K562 (cell line): Measurements from ENCODE around the gene WASF2. TPM values are rescaled to one million over a fixed set of nuclear protein-coding genes. Genes with fewer than 3 reads are reported as not detected.
A peak's percentile ranks its signal among the peaks of the same experiment; 100 is the strongest.

Experiments used
- BHLHE40 ChIP-seq: IDR thresholded peaks from 2 replicates; pipeline ENCODE4 v1.6.1; 2011; ENCODE audit warnings: low read length, improper control_type of control experiment
- DNMT1 ChIP-seq: fragments of 450-650 bp; IDR thresholded peaks from 2 replicates; pipeline ENCODE4 v1.6.1; 2016; ENCODE audit warnings: antibody characterized with exemption, mild to moderate bottlenecking
- FOSL1 ChIP-seq: fragments of 200-800 bp; sonication (Bioruptor generic); conservative IDR thresholded peaks from 2 replicates; pipeline ENCODE4 v1.6.1; 2016; ENCODE audit warnings: missing genetic modification characterization, missing compliant biosample characterization
- FUS ChIP-seq: fragments of 200-400 bp; formaldehyde crosslinking; optimal IDR thresholded peaks from 2 replicates; pipeline ENCODE3; 2017; ENCODE audit warnings: low read depth, low read length
- HDAC6 ChIP-seq: IDR thresholded peaks from 2 replicates; pipeline ENCODE4 v1.6.1; 2012; ENCODE audit warnings: low read depth, mild to moderate bottlenecking, control low read depth, inconsistent platforms, low read length, moderate library complexity
- NR3C1 ChIP-seq: sonication (generic); formaldehyde crosslinking; IDR thresholded peaks from 2 replicates; pipeline ENCODE4 v1.8.1; 2022; ENCODE audit warnings: missing genetic modification reagents
- NRF1 ChIP-seq, 2 experiments: fragments of 450-650 bp; IDR thresholded peaks in 1 of 2; conservative IDR thresholded peaks in 1 of 2; 2 replicates each; pipeline ENCODE4 v1.6.1; 2014; ENCODE audit warnings: mild to moderate bottlenecking in 2 of 2
- POLR3G ChIP-seq: IDR thresholded peaks from 2 replicates; pipeline ENCODE4 v1.6.1; 2011; ENCODE audit not compliant: insufficient read length, insufficient replicate concordance; ENCODE audit errors: extremely low read depth
- PREB ChIP-seq: sonication (generic); formaldehyde crosslinking; IDR thresholded peaks from 2 replicates; pipeline ENCODE4 v1.8.1; 2023; ENCODE audit warnings: mild to moderate bottlenecking, missing genetic modification reagents
- PURB ChIP-seq: sonication (generic); formaldehyde crosslinking; IDR thresholded peaks from 2 replicates; pipeline ENCODE4 v1.9.0; 2021; ENCODE audit warnings: low read depth, mild to moderate bottlenecking, missing genetic modification reagents
- RNF2 ChIP-seq: sonication (generic); IDR thresholded peaks from 2 replicates; pipeline ENCODE4 v1.6.1; 2016
- SNIP1 ChIP-seq: fragments of 450-650 bp; IDR thresholded peaks from 2 replicates; pipeline ENCODE4 v1.7.1; 2017; ENCODE audit warnings: low read depth, mild to moderate bottlenecking
- TAL1 ChIP-seq: fragments of 450-650 bp; IDR thresholded peaks from 2 replicates; pipeline ENCODE4 v1.6.1; 2016; ENCODE audit warnings: mild to moderate bottlenecking
- TCF7L2 ChIP-seq: fragments of 150-350 bp; IDR thresholded peaks from 2 replicates; pipeline ENCODE4 v1.6.1; 2016; ENCODE audit warnings: low read depth, mild to moderate bottlenecking, low read length, moderate library complexity
- ZKSCAN3 ChIP-seq: fragments of 250-450 bp; sonication (Bioruptor Pico); IDR thresholded peaks from 2 replicates; pipeline ENCODE4 v1.4.0; 2020
- ZNF24 ChIP-seq: fragments of 450-650 bp; IDR thresholded peaks from 2 replicates; pipeline ENCODE4 v1.6.1; 2016
- ZNF274 ChIP-seq: IDR thresholded peaks from 2 replicates; pipeline ENCODE4 v1.6.1; 2011; ENCODE audit warnings: low read depth, mild to moderate bottlenecking, low read length, moderate library complexity, borderline replicate concordance
- ZNF316 ChIP-seq: fragments of 450-650 bp; IDR thresholded peaks from 2 replicates; pipeline ENCODE4 v1.6.1; 2016
- ZNF592 ChIP-seq: fragments of 450-650 bp; IDR thresholded peaks from 2 replicates; pipeline ENCODE4 v1.6.1; 2017; ENCODE audit warnings: antibody characterized with exemption, mild to moderate bottlenecking
- polyA plus RNA-seq, 8 experiments: library from polyadenylated mRNA; depleted of rRNA in 4 of 8; stranded (reverse) in 5 of 8; unstranded in 3 of 8; fragments of >200 nt; fragmentation: Nextera tagmentation in 2 of 8; fragmentation: Illumina TruSeq in 1 of 8; extraction: Ambion mirVana in 2 of 8; extraction: Trizol in 1 of 8; gene quantifications; 2 replicates each; pipeline versions ENCODE4 v1.2.1 to v1.2.3, GENCODE V29; 2011 to 2014; ENCODE audit warnings: inconsistent platforms in 1 of 8, missing spikeins in 1 of 8
- total RNA-seq, 7 experiments: library from RNA; depleted of rRNA in 6 of 7; stranded (reverse); fragments of >200 nt in 6 of 7; fragmentation: Illumina TruSeq in 2 of 7; extraction: Trizol in 2 of 7; gene quantifications; 2 replicates each; pipeline versions ENCODE4 v1.2.1 to v1.2.3, GENCODE V29; 2011 to 2021; ENCODE audit warnings: low replicate concordance in 1 of 7
- TF ChIP-seq, protein P1 (sequence below): fragments of 250-450 bp; sonication (Bioruptor Pico); IDR thresholded peaks from 2 replicates; pipeline ENCODE4 v1.5.0; 2021; ENCODE audit warnings: mild to moderate bottlenecking, borderline replicate concordance
- TF ChIP-seq, protein P2 (sequence below): IDR thresholded peaks from 2 replicates; pipeline ENCODE4 v1.6.1; 2016; ENCODE audit warnings: missing genetic modification characterization, missing compliant biosample characterization

The WASF2 gene
- total and polyA plus RNA-seq, 9 of the 15 experiments (the other 6 are each of a cell fraction or from before 2014, with no cell fraction given) = 8.2 to 163 (median 31.2) TPM

DNA sequence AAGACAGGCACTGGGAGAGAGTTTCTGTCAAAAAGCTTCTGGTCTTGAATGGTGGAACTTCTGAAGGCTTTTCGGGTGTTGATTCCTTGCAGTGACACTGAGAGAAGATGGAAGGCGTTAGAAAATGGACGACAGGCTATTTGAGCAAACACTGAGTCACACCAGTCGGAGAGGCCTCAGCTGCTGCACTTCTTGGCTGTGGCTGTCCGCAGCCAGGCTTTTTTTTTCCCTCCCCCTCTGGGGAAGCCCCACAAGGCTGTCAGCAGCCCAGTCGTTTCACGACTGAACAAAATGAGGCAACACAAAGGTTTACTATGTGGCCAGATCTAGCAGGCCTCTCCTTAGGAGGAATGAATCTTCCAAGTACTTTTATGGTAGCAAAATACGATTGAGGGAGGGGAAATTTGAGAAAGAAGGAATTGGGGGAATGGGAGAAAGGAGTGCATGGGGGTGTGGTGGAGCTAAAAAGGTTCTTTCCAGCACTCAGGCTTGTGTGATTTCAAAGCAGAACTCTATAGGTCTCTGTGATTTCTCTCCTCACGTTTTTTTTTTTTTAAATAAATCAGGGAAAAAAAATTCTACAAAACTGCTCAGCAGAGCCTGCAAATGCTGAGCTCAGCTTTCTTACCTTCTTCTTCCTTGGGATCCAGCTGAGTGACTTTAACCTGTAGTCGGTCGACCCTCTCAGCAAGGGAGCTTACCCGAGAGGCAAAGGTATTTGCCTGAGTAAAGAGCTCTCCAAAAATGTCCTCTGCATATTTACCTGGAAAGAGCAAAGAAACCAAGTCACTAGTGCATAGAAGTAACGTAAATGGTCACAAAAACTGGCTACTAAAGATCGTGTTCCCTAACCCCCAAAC is 71.4 kb downstream of the WASF2 start (continued):
- TF ChIP-seq ZNF592 (0 out of 2 replicates have a peak, but pooled peaks have one; percentile 31), RNF2 (no peak), ZNF316 (peak; percentile 60; the same call in 1 of the 2 replicates), FOSL1 (tag) (peak; percentile 65), BHLHE40 (no peak), NR3C1 (no peak), NRF1 (conservative IDR thresholded peaks at IDR 0.05 in 1 of 2, IDR thresholded peaks at IDR 0.05 in 1 of 2) (no peak), PURB (CRISPR knock-in tag) (no peak), POLR3G (no peak), HDAC6 (no peak), FUS (no peak), ZNF274 (no peak), TCF7L2 (no peak), DNMT1 (no peak), ZKSCAN3 (CRISPR knock-in tag) (no peak), PREB (CRISPR knock-in tag) (no peak), ZNF24 (no peak), TAL1 (no peak), SNIP1 (no peak)
- TF ChIP-seq, protein P1, sequence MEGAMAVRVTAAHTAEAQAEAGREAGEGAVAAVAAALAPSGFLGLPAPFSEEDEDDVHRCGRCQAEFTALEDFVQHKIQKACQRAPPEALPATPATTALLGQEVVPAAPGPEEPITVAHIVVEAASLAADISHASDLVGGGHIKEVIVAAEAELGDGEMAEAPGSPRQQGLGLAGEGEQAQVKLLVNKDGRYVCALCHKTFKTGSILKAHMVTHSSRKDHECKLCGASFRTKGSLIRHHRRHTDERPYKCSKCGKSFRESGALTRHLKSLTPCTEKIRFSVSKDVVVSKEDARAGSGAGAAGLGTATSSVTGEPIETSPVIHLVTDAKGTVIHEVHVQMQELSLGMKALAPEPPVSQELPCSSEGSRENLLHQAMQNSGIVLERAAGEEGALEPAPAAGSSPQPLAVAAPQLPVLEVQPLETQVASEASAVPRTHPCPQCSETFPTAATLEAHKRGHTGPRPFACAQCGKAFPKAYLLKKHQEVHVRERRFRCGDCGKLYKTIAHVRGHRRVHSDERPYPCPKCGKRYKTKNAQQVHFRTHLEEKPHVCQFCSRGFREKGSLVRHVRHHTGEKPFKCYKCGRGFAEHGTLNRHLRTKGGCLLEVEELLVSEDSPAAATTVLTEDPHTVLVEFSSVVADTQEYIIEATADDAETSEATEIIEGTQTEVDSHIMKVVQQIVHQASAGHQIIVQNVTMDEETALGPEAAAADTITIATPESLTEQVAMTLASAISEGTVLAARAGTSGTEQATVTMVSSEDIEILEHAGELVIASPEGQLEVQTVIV (CRISPR knock-in tag) = no peak
- TF ChIP-seq, protein P2, sequence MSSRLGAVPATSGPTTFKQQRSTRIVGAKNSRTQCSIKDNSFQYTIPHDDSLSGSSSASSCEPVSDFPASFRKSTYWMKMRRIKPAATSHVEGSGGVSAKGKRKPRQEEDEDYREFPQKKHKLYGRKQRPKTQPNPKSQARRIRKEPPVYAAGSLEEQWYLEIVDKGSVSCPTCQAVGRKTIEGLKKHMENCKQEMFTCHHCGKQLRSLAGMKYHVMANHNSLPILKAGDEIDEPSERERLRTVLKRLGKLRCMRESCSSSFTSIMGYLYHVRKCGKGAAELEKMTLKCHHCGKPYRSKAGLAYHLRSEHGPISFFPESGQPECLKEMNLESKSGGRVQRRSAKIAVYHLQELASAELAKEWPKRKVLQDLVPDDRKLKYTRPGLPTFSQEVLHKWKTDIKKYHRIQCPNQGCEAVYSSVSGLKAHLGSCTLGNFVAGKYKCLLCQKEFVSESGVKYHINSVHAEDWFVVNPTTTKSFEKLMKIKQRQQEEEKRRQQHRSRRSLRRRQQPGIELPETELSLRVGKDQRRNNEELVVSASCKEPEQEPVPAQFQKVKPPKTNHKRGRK (tag) = no peak
